ENCODE measurements around the gene RNF169.

GRCh38 chr11:74824285-74824982, 75.8 kb downstream of the RNF169 start:
- no peak for TF ChIP-seq CTCF (conservative IDR thresholded peaks at IDR 0.05; ENCODE audit: low read depth in 2 of 2)
- TF ChIP-seq POLR2AphosphoS5 (IDR thresholded peaks at IDR 0.05; ENCODE audit: low read depth), result no peak
- no peak for TF ChIP-seq ETS1 (IDR thresholded peaks at IDR 0.05)
- no peak for TF ChIP-seq EZH2 (IDR thresholded peaks at IDR 0.05; ENCODE audit: low read depth, unreplicated experiment)
- no peak for TF ChIP-seq EZH2phosphoT487 (IDR thresholded peaks at IDR 0.05; ENCODE audit: unreplicated experiment)
- no peak for TF ChIP-seq JUNB (IDR thresholded peaks at IDR 0.05; ENCODE audit: unreplicated experiment)
- no peak for TF ChIP-seq REST (IDR thresholded peaks at IDR 0.05; ENCODE audit: unreplicated experiment)
- TF ChIP-seq CREB1 (CRISPR knock-in tag; IDR thresholded peaks at IDR 0.05; ENCODE audit: low read depth), result no peak
- TF ChIP-seq ZNF114 (CRISPR knock-in tag; IDR thresholded peaks at IDR 0.05), result no peak
- no peak for TF ChIP-seq ZNF331 (CRISPR knock-in tag; IDR thresholded peaks at IDR 0.05; ENCODE audit: low read depth)
- TF ChIP-seq STAT1 (IDR thresholded peaks at IDR 0.05; ENCODE audit: unreplicated experiment), result no peak

All from GM23338 (cell line).